ENCODE data around the gene CREB5.

Gene CREB5

GRCh38 chr7:28554802-28555471, 142.6 kb downstream of the CREB5 start:
- DNase-seq = no peak

GRCh38 chr7:28556025-28556424, 143.7 kb downstream of the CREB5 start:
- DNase-seq = no peak

- DNase-seq = no peak
Observed at GRCh38 chr7:28556671-28557070, 144.4 kb downstream of the CREB5 start.

GRCh38 chr7:28558236-28558635, 145.9 kb downstream of the CREB5 start:
- peak; percentile 81 to 87 for DNase-seq

GRCh38 chr7:28560767-28561166, 148.4 kb downstream of the CREB5 start:
- DNase-seq = no peak

GRCh38 chr7:28564033-28564432, 151.7 kb downstream of the CREB5 start:
- no peak for DNase-seq

- DNase-seq = no peak
Observed at GRCh38 chr7:28564755-28565374, 152.5 kb downstream of the CREB5 start.

GRCh38 chr7:28565980-28566379, 153.7 kb downstream of the CREB5 start:
- DNase-seq = no peak

GRCh38 chr7:28570113-28570969, 158.0 kb downstream of the CREB5 start:
- no peak for DNase-seq

- no peak for DNase-seq
Observed at GRCh38 chr7:28570970-28571288, 158.6 kb downstream of the CREB5 start.

- DNase-seq = no peak
Observed at GRCh38 chr7:28571405-28571804, 159.1 kb downstream of the CREB5 start.

GRCh38 chr7:28572321-28573058, 160.2 kb downstream of the CREB5 start:
- no peak for DNase-seq

- DNase-seq = no peak
Observed at GRCh38 chr7:28573059-28573553, 160.8 kb downstream of the CREB5 start.

- no peak for DNase-seq
Observed at GRCh38 chr7:28573651-28574301, 161.5 kb downstream of the CREB5 start.

GRCh38 chr7:28575241-28575643, 162.9 kb downstream of the CREB5 start:
- DNase-seq = no peak

GRCh38 chr7:28576656-28577055, 164.3 kb downstream of the CREB5 start:
- no peak for DNase-seq

- no peak for DNase-seq
Observed at GRCh38 chr7:28579571-28579970, 167.3 kb downstream of the CREB5 start.

GRCh38 chr7:28580665-28581064, 168.3 kb downstream of the CREB5 start:
- DNase-seq = no peak

GRCh38 chr7:28581351-28581750, 169.0 kb downstream of the CREB5 start:
- DNase-seq = no peak

- DNase-seq = no peak
Observed at GRCh38 chr7:28582226-28582625, 169.9 kb downstream of the CREB5 start.

- DNase-seq = no peak
Observed at GRCh38 chr7:28584235-28584634, 171.9 kb downstream of the CREB5 start.

- DNase-seq = no peak
Observed at GRCh38 chr7:28586736-28587135, 174.4 kb downstream of the CREB5 start.

GRCh38 chr7:28587211-28587610, 174.9 kb downstream of the CREB5 start:
- DNase-seq = no peak
